ENCODE results near the gene ENTR1.

Gene ENTR1

GRCh38 chr9:136379401-136379800 lies 31.0 kb downstream of the ENTR1 start:
- TF ChIP-seq TAF1 (IDR thresholded peaks at IDR 0.05; ENCODE audit: borderline replicate concordance, low read depth, low read length) = no peak
- no peak for TF ChIP-seq POLR2AphosphoS5 (IDR thresholded peaks at IDR 0.05; ENCODE audit: low read depth, low read length)
- no peak for TF ChIP-seq POLR2A (IDR thresholded peaks at IDR 0.05; ENCODE audit: low read depth, low read length)

GRCh38 chr9:136379003-136379287 lies 31.5 kb downstream of the ENTR1 start:
- TF ChIP-seq POLR2AphosphoS5 (IDR thresholded peaks at IDR 0.05; ENCODE audit: low read depth, low read length) (no peak), TAF1 (IDR thresholded peaks at IDR 0.05; ENCODE audit: borderline replicate concordance, low read depth, low read length) (no peak), POLR2A (IDR thresholded peaks at IDR 0.05; ENCODE audit: low read depth, low read length) (no peak)
- FAIRE-seq = no peak
- no peak for DNase-seq (ENCODE audit: insufficient read length)

More at GRCh38 chr9:136379401-136379800, 31.0 kb downstream of the ENTR1 start:
- FAIRE-seq (no peak), DNase-seq (ENCODE audit: insufficient read length) (no peak)

GRCh38 chr9:136378170-136379002 lies 32.0 kb downstream of the ENTR1 start:
- TF ChIP-seq POLR2AphosphoS5 (IDR thresholded peaks at IDR 0.05; ENCODE audit: low read depth, low read length) (no peak), TAF1 (IDR thresholded peaks at IDR 0.05; ENCODE audit: borderline replicate concordance, low read depth, low read length) (no peak), POLR2A (IDR thresholded peaks at IDR 0.05; ENCODE audit: low read depth, low read length) (no peak)
- FAIRE-seq = no peak

GRCh38 chr9:136377341-136378169 lies 32.9 kb downstream of the ENTR1 start:
- no peak for FAIRE-seq
- TF ChIP-seq POLR2AphosphoS5 (IDR thresholded peaks at IDR 0.05; ENCODE audit: low read depth, low read length) (0 out of 2 replicates have a peak, but pooled peaks have one; percentile 27), POLR2A (IDR thresholded peaks at IDR 0.05; ENCODE audit: low read depth, low read length) (no peak)
- DNase-seq (ENCODE audit: insufficient read length) = no peak

More at GRCh38 chr9:136378170-136379002, 32.0 kb downstream of the ENTR1 start:
- DNase-seq (ENCODE audit: insufficient read length) = no peak

GRCh38 chr9:136376457-136376856 lies 34.0 kb downstream of the ENTR1 start:
- FAIRE-seq = no peak
- no peak for DNase-seq (ENCODE audit: insufficient read length)
- TF ChIP-seq POLR2A (IDR thresholded peaks at IDR 0.05; ENCODE audit: low read depth, low read length) (no peak), POLR2AphosphoS5 (IDR thresholded peaks at IDR 0.05; ENCODE audit: low read depth, low read length) (no peak), TAF1 (IDR thresholded peaks at IDR 0.05; ENCODE audit: borderline replicate concordance, low read depth, low read length) (no peak)

- TF ChIP-seq POLR2AphosphoS5 (IDR thresholded peaks at IDR 0.05; ENCODE audit: low read depth, low read length) = no peak
- no peak for TF ChIP-seq POLR2A (IDR thresholded peaks at IDR 0.05; ENCODE audit: low read depth, low read length)
- no peak for TF ChIP-seq TAF1 (IDR thresholded peaks at IDR 0.05; ENCODE audit: borderline replicate concordance, low read depth, low read length)
- DNase-seq (ENCODE audit: insufficient read length) = no peak
- FAIRE-seq = no peak
These were observed 35.3 kb downstream of the ENTR1 start for GRCh38 chr9:136375096-136375495.

- no peak for DNase-seq (ENCODE audit: insufficient read length)
- TF ChIP-seq TAF1 (IDR thresholded peaks at IDR 0.05; ENCODE audit: borderline replicate concordance, low read depth, low read length) = no peak
- TF ChIP-seq POLR2A (IDR thresholded peaks at IDR 0.05; ENCODE audit: low read depth, low read length) = peak; percentile 10; the same call in 1 of the 2 replicates
- no peak for TF ChIP-seq POLR2AphosphoS5 (IDR thresholded peaks at IDR 0.05; ENCODE audit: low read depth, low read length)
- FAIRE-seq = no peak
These were observed 36.2 kb downstream of the ENTR1 start for GRCh38 chr9:136374183-136374575.

- FAIRE-seq = no peak
These were observed 36.9 kb downstream of the ENTR1 start, which contains the start of gene CARD9 for GRCh38 chr9:136373300-136374182. TSS of gene CARD9 (minus strand) at chr9:136373669. CDS start at chr9:136372078, 1,591 bp downstream.

GRCh38 chr9:136372561-136373299 lies 37.7 kb downstream of the ENTR1 start:
- no peak for TF ChIP-seq POLR2AphosphoS5 (IDR thresholded peaks at IDR 0.05; ENCODE audit: low read depth, low read length)
- DNase-seq (ENCODE audit: insufficient read length) (no peak), FAIRE-seq (peak; percentile 5)

More at GRCh38 chr9:136373300-136374182, 36.9 kb downstream of the ENTR1 start, which contains the start of gene CARD9:
- DNase-seq (ENCODE audit: insufficient read length) = no peak
- TF ChIP-seq POLR2AphosphoS5 (IDR thresholded peaks at IDR 0.05; ENCODE audit: low read depth, low read length) (no peak), POLR2A (IDR thresholded peaks at IDR 0.05; ENCODE audit: low read depth, low read length) (peak; percentile 19; the same call in 1 of the 2 replicates), TAF1 (IDR thresholded peaks at IDR 0.05; ENCODE audit: borderline replicate concordance, low read depth, low read length) (no peak)

- TF ChIP-seq TAF1 (IDR thresholded peaks at IDR 0.05; ENCODE audit: borderline replicate concordance, low read depth, low read length) (no peak), POLR2AphosphoS5 (IDR thresholded peaks at IDR 0.05; ENCODE audit: low read depth, low read length) (no peak), POLR2A (IDR thresholded peaks at IDR 0.05; ENCODE audit: low read depth, low read length) (no peak)
- FAIRE-seq (no peak), DNase-seq (ENCODE audit: insufficient read length) (no peak)
These were observed 38.4 kb downstream of the ENTR1 start for GRCh38 chr9:136372006-136372405.
